ENCODE measurements around the gene KRTAP10-2.

The KRTAP10-2 gene

GRCh38 chr21:44519346-44520325, 31.7 kb downstream of the KRTAP10-2 start:
- no peak overlapping the region for H3K4me3 ChIP-seq (IDR thresholded peaks at IDR 0.05; ENCODE audit: insufficient read depth, low read depth, low read length)
- no peak overlapping the region for H3K9ac ChIP-seq
- H2AFZ ChIP-seq (ENCODE audit: low read depth) = no peak overlapping the region
- H3K4me1 ChIP-seq (ENCODE audit: low read depth, poor library complexity, severe bottlenecking) = no peaks in the 10 kb centered on the region
- TF ChIP-seq CTCF (conservative IDR thresholded peaks at IDR 0.05; ENCODE audit: low read depth, low read length) = no peak
- H3K27me3 ChIP-seq (ENCODE audit: insufficient read depth, low read depth) = peaks cover 55% of the 10 kb centered on the region
- H4K20me1 ChIP-seq (ENCODE audit: insufficient read depth) = no peaks in the 10 kb centered on the region
- no peak overlapping the region for H3K4me2 ChIP-seq
- H3K36me3 ChIP-seq (ENCODE audit: insufficient read depth) = no peaks in the 10 kb centered on the region
- H3K27ac ChIP-seq = no peak overlapping the region
- H3K79me2 ChIP-seq (ENCODE audit: insufficient read depth, low read depth) = no peaks in the 10 kb centered on the region

- Histone ChIP-seq H3K4me1 (ENCODE audit: low read depth, poor library complexity, severe bottlenecking) (no peaks in the 10 kb centered on the region), H3K27ac (no peak overlapping the region), H3K79me2 (ENCODE audit: insufficient read depth, low read depth) (no peaks in the 10 kb centered on the region), H2AFZ (ENCODE audit: low read depth) (no peak overlapping the region), H3K4me3 (IDR thresholded peaks at IDR 0.05; ENCODE audit: insufficient read depth, low read depth, low read length) (no peak overlapping the region), H3K27me3 (ENCODE audit: insufficient read depth, low read depth) (peaks cover 64% of the 10 kb centered on the region), H4K20me1 (ENCODE audit: insufficient read depth) (no peaks in the 10 kb centered on the region), H3K9ac (no peak overlapping the region), H3K36me3 (ENCODE audit: insufficient read depth) (no peaks in the 10 kb centered on the region), H3K4me2 (no peak overlapping the region)
- TF ChIP-seq CTCF (conservative IDR thresholded peaks at IDR 0.05; ENCODE audit: low read depth, low read length) = no peak
These were observed 32.6 kb downstream of the KRTAP10-2 start for GRCh38 chr21:44518686-44519085.

GRCh38 chr21:44517175-44517899, 34.0 kb downstream of the KRTAP10-2 start:
- no peaks in the 10 kb centered on the region for H3K79me2 ChIP-seq (ENCODE audit: insufficient read depth, low read depth)
- H3K27me3 ChIP-seq (ENCODE audit: insufficient read depth, low read depth) = peaks cover 77% of the 10 kb centered on the region
- no peak overlapping the region for H2AFZ ChIP-seq (ENCODE audit: low read depth)
- H4K20me1 ChIP-seq (ENCODE audit: insufficient read depth) = no peaks in the 10 kb centered on the region
- H3K9ac ChIP-seq = no peak overlapping the region
- H3K4me2 ChIP-seq = no peak overlapping the region
- no peak overlapping the region for H3K4me3 ChIP-seq (IDR thresholded peaks at IDR 0.05; ENCODE audit: insufficient read depth, low read depth, low read length)
- H3K36me3 ChIP-seq (ENCODE audit: insufficient read depth) = no peaks in the 10 kb centered on the region
- H3K4me1 ChIP-seq (ENCODE audit: low read depth, poor library complexity, severe bottlenecking) = no peaks in the 10 kb centered on the region
- no peak for TF ChIP-seq CTCF (conservative IDR thresholded peaks at IDR 0.05; ENCODE audit: low read depth, low read length)
- no peak overlapping the region for H3K27ac ChIP-seq

- H3K36me3 ChIP-seq (ENCODE audit: insufficient read depth) = no peaks in the 10 kb centered on the region
- no peak overlapping the region for H3K4me2 ChIP-seq
- H3K27me3 ChIP-seq (ENCODE audit: insufficient read depth, low read depth) = peaks cover 81% of the 10 kb centered on the region
- no peak overlapping the region for H3K9ac ChIP-seq
- no peak overlapping the region for H3K27ac ChIP-seq
- no peaks in the 10 kb centered on the region for H4K20me1 ChIP-seq (ENCODE audit: insufficient read depth)
- TF ChIP-seq CTCF (conservative IDR thresholded peaks at IDR 0.05; ENCODE audit: low read depth, low read length) = no peak
- H3K4me1 ChIP-seq (ENCODE audit: low read depth, poor library complexity, severe bottlenecking) = no peaks in the 10 kb centered on the region
- no peak overlapping the region for H3K4me3 ChIP-seq (IDR thresholded peaks at IDR 0.05; ENCODE audit: insufficient read depth, low read depth, low read length)
- H3K79me2 ChIP-seq (ENCODE audit: insufficient read depth, low read depth) = no peaks in the 10 kb centered on the region
- H2AFZ ChIP-seq (ENCODE audit: low read depth) = no peak overlapping the region
These were observed 34.5 kb downstream of the KRTAP10-2 start for GRCh38 chr21:44516828-44517174.
